Measurements from ENCODE around the gene CGB1. TPM values are rescaled to one million over a fixed set of nuclear protein-coding genes. Genes with fewer than 3 reads are reported as not detected.

CGB1 gene
- total RNA-seq, 2 experiments from 2014 or later, result not detected

DNA sequence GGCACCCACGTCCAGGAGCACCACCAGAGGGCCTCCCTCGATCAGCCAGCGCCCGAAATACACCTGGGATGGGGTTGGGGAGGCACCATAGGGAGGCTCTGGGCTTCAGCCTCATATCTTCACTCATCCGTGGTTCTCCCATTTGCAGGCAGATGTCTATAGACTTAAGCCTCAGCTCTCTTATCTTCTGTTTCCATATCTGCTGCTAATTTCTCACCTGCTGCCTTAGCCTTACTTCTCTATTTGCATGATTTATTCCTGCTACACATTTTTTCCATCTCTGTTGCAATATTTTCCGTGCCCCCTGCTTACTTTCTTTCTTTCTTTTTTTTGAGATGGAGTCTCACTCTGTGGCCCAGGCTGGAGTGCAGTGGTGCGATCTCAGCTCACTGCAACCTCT, 49.4 kb downstream of the CGB1 start:
- Histone ChIP-seq H3K79me2 (ENCODE audit: insufficient read depth, low read depth, low read length) (peaks cover 8% of the 10 kb centered on the region; the same call in 1 of the 2 replicates), H3K4me1 (ENCODE audit: insufficient read depth, low read length, poor library complexity, severe bottlenecking) (peaks cover 9% of the 10 kb centered on the region), H3K27ac (ENCODE audit: low read depth, low read length, poor library complexity, severe bottlenecking) (no peak overlapping the region), H3K36me3 (ENCODE audit: insufficient read depth, low read length) (peaks cover 49% of the 10 kb centered on the region), H3K4me3 (ENCODE audit: low read depth, low read length, poor library complexity, severe bottlenecking) (no peak overlapping the region), H2AFZ (ENCODE audit: low read length) (no peak overlapping the region), H3K4me2 (ENCODE audit: low read length) (no peak overlapping the region), H4K20me1 (ENCODE audit: insufficient read depth, low read length) (no peaks in the 10 kb centered on the region), H3K9me3 (ENCODE audit: low read length) (no peaks in the 10 kb centered on the region), H3K9me2 (ENCODE audit: insufficient read depth, low read length) (no peaks in the 10 kb centered on the region)
- ChIA-PET POLR2A (no interaction called here), CTCF (ENCODE audit: unreplicated experiment) (no interaction called here)
- TF ChIP-seq, protein P1, sequence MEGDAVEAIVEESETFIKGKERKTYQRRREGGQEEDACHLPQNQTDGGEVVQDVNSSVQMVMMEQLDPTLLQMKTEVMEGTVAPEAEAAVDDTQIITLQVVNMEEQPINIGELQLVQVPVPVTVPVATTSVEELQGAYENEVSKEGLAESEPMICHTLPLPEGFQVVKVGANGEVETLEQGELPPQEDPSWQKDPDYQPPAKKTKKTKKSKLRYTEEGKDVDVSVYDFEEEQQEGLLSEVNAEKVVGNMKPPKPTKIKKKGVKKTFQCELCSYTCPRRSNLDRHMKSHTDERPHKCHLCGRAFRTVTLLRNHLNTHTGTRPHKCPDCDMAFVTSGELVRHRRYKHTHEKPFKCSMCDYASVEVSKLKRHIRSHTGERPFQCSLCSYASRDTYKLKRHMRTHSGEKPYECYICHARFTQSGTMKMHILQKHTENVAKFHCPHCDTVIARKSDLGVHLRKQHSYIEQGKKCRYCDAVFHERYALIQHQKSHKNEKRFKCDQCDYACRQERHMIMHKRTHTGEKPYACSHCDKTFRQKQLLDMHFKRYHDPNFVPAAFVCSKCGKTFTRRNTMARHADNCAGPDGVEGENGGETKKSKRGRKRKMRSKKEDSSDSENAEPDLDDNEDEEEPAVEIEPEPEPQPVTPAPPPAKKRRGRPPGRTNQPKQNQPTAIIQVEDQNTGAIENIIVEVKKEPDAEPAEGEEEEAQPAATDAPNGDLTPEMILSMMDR (conservative IDR thresholded peaks at IDR 0.05; ENCODE audit: low read length), result no peak
- no peak for TF ChIP-seq EZH2phosphoT487 (IDR thresholded peaks at IDR 0.05; ENCODE audit: borderline replicate concordance, low read depth, low read length)
- no TSS peak for BruUV-seq (replicated peaks)
- DNase-seq (ENCODE audit: low spot score), result no peak
- intact Hi-C loops (cut with micrococcal nuclease; ENCODE audit: unreplicated experiment), result no loop called here

DNA sequence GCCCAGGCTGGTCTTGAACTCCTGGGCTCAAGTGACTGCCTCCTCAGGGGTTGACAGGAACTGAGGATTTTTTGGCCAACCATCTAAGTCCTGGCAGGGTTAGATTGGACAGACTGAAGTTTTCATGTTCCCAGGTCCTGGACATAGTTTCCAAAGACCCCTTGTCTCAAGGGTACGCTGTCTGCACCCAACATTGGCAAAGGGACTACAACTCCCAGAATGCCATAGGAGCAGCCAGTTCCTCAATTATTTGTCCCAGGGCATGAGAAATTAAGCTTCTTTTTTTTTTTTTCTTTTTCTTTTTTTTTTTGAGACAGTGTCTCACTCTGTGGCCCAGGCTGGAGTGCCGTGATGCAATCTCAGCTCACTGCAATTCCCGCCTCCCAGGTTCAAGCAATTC, 50.5 kb downstream of the CGB1 start:
- Histone ChIP-seq H3K4me1 (ENCODE audit: insufficient read depth, low read length, poor library complexity, severe bottlenecking) (no peaks in the 10 kb centered on the region), H3K9me2 (ENCODE audit: insufficient read depth, low read length) (no peaks in the 10 kb centered on the region), H3K9me3 (ENCODE audit: low read length) (no peaks in the 10 kb centered on the region), H4K20me1 (ENCODE audit: insufficient read depth, low read length) (no peaks in the 10 kb centered on the region), H3K4me2 (ENCODE audit: low read length) (no peak overlapping the region), H3K4me3 (ENCODE audit: low read depth, low read length, poor library complexity, severe bottlenecking) (no peak overlapping the region), H3K27ac (ENCODE audit: low read depth, low read length, poor library complexity, severe bottlenecking) (no peak overlapping the region), H3K79me2 (ENCODE audit: insufficient read depth, low read depth, low read length) (no peaks in the 10 kb centered on the region), H2AFZ (ENCODE audit: low read length) (no peak overlapping the region), H3K36me3 (ENCODE audit: insufficient read depth, low read length) (peaks cover 49% of the 10 kb centered on the region)
- no TSS peak for BruUV-seq (replicated peaks)
- intact Hi-C loops (cut with micrococcal nuclease; ENCODE audit: unreplicated experiment), result no loop called here
- TF ChIP-seq EZH2phosphoT487 (IDR thresholded peaks at IDR 0.05; ENCODE audit: borderline replicate concordance, low read depth, low read length), result no peak
- TF ChIP-seq, protein P1 (conservative IDR thresholded peaks at IDR 0.05; ENCODE audit: low read length), result no peak
- ChIA-PET POLR2A (no interaction called here), CTCF (ENCODE audit: unreplicated experiment) (no interaction called here)
- DNase-seq (ENCODE audit: low spot score), result no peak

GRCh38 chr19:48985711-48986110, 51.0 kb downstream of the CGB1 start:
- Histone ChIP-seq H4K20me1 (ENCODE audit: insufficient read depth, low read length) (no peaks in the 10 kb centered on the region), H3K4me2 (ENCODE audit: low read length) (no peak overlapping the region), H3K9me3 (ENCODE audit: low read length) (no peaks in the 10 kb centered on the region), H2AFZ (ENCODE audit: low read length) (no peak overlapping the region), H3K4me3 (ENCODE audit: low read depth, low read length, poor library complexity, severe bottlenecking) (no peak overlapping the region), H3K9me2 (ENCODE audit: insufficient read depth, low read length) (no peaks in the 10 kb centered on the region), H3K27ac (ENCODE audit: low read depth, low read length, poor library complexity, severe bottlenecking) (no peak overlapping the region), H3K79me2 (ENCODE audit: insufficient read depth, low read depth, low read length) (no peaks in the 10 kb centered on the region), H3K4me1 (ENCODE audit: insufficient read depth, low read length, poor library complexity, severe bottlenecking) (no peaks in the 10 kb centered on the region), H3K36me3 (ENCODE audit: insufficient read depth, low read length) (peaks cover 47% of the 10 kb centered on the region)
- POLR2A ChIA-PET, result no interaction called here
- no peak for TF ChIP-seq EZH2phosphoT487 (IDR thresholded peaks at IDR 0.05; ENCODE audit: borderline replicate concordance, low read depth, low read length)
- TF ChIP-seq, protein P1 (conservative IDR thresholded peaks at IDR 0.05; ENCODE audit: low read length), result no peak
- intact Hi-C loops (cut with micrococcal nuclease; ENCODE audit: unreplicated experiment), result no loop called here
- BruUV-seq (replicated peaks), result no TSS peak
- DNase-seq (ENCODE audit: low spot score), result no peak
- CTCF ChIA-PET (ENCODE audit: unreplicated experiment), result no interaction called here

Small RNAs within 50 kb of the gene (microRNA-seq; reads per million reads assigned to microRNA genes)
- not detected for gene MIR6798 (ENCODE audit: borderline replicate concordance)

Small RNAs within 50 kb of the gene (small RNA-seq; reads per million reads assigned to genes)
- gene MIR6798, result not detected
- gene RN7SL708P, result not detected

Other genes starting within 250 kb of the CGB1 start
- gene BCAT2, start 225.9 kb downstream of the CGB1 start, total RNA-seq (2014; rRNA removed; shearing (Covaris generic)), result 44.5 and 47.2 TPM in 2 replicates
- gene BCAT2, start 225.9 kb downstream of the CGB1 start, total RNA-seq (2022), result 35.9 and 53.0 TPM in 2 replicates
- gene HSD17B14, start 200.4 kb downstream of the CGB1 start, total RNA-seq (2014; rRNA removed; shearing (Covaris generic)), result 4.5 and 4.9 TPM in 2 replicates
- 1.8 and 3.2 TPM in 2 replicates for gene HSD17B14, start 200.4 kb downstream of the CGB1 start, total RNA-seq (2022)
- gene PLEKHA4, start 168.3 kb downstream of the CGB1 start, total RNA-seq (2014; rRNA removed; shearing (Covaris generic)), result 4.7 and 8.4 TPM in 2 replicates
- 8.1 and 8.8 TPM in 2 replicates for gene PLEKHA4, start 168.3 kb downstream of the CGB1 start, total RNA-seq (2022)
- 31.5 and 31.7 TPM in 2 replicates for gene PPP1R15A, start 164.5 kb downstream of the CGB1 start, total RNA-seq (2014; rRNA removed; shearing (Covaris generic))
- gene PPP1R15A, start 164.5 kb downstream of the CGB1 start, total RNA-seq (2022), result 23.4 and 23.8 TPM in 2 replicates
- 0.47 TPM in 1 of 2 replicates, not detected in the other for gene TULP2, start 138.2 kb downstream of the CGB1 start, total RNA-seq (2014; rRNA removed; shearing (Covaris generic))
- gene TULP2, start 138.2 kb downstream of the CGB1 start, total RNA-seq (2022), result 1.6 and 2.9 TPM in 2 replicates
- gene NUCB1, start 136.6 kb downstream of the CGB1 start, total RNA-seq (2014; rRNA removed; shearing (Covaris generic)), result 72.6 and 88.7 TPM in 2 replicates
- gene NUCB1, start 136.6 kb downstream of the CGB1 start, total RNA-seq (2022), result 73.6 and 85.3 TPM in 2 replicates
- gene DHDH, start 103.2 kb downstream of the CGB1 start, total RNA-seq (2014; rRNA removed; shearing (Covaris generic)), result not detected in 2 replicates
- 0.53 TPM in 1 of 2 replicates, not detected in the other for gene DHDH, start 103.2 kb downstream of the CGB1 start, total RNA-seq (2022)
- gene BAX, start 82.0 kb downstream of the CGB1 start, total RNA-seq (2014; rRNA removed; shearing (Covaris generic)), result 94.9 and 95.2 TPM in 2 replicates
- gene BAX, start 82.0 kb downstream of the CGB1 start, total RNA-seq (2022), result 83.9 and 93.7 TPM in 2 replicates
- 562 and 602 TPM in 2 replicates for gene FTL, start 71.6 kb downstream of the CGB1 start, total RNA-seq (2014; rRNA removed; shearing (Covaris generic))
- 438 and 467 TPM in 2 replicates for gene FTL, start 71.6 kb downstream of the CGB1 start, total RNA-seq (2022)
- 12.5 and 20.0 TPM in 2 replicates for gene GYS1, start 43.6 kb downstream of the CGB1 start, total RNA-seq (2014; rRNA removed; shearing (Covaris generic))
- 28.9 and 29.9 TPM in 2 replicates for gene GYS1, start 43.6 kb downstream of the CGB1 start, total RNA-seq (2022)
- 265 and 272 TPM in 2 replicates for gene RUVBL2, start 43.0 kb downstream of the CGB1 start, total RNA-seq (2014; rRNA removed; shearing (Covaris generic))
- gene RUVBL2, start 43.0 kb downstream of the CGB1 start, total RNA-seq (2022), result 125 and 146 TPM in 2 replicates
- 1.1 TPM in 1 of 2 replicates, not detected in the other for gene LHB, start 19.8 kb downstream of the CGB1 start, total RNA-seq (2014; rRNA removed; shearing (Covaris generic))
- gene LHB, start 19.8 kb downstream of the CGB1 start, total RNA-seq (2022), result not detected in 2 replicates
- gene CGB3, start 12.6 kb downstream of the CGB1 start, total RNA-seq (2014; rRNA removed; shearing (Covaris generic)), result not detected in 2 replicates
- not detected in 2 replicates for gene CGB3, start 12.6 kb downstream of the CGB1 start, total RNA-seq (2022)
- not detected in 2 replicates for gene CGB2, start 5.0 kb downstream of the CGB1 start, total RNA-seq (2014; rRNA removed; shearing (Covaris generic))
- gene CGB2, start 5.0 kb downstream of the CGB1 start, total RNA-seq (2022), result not detected in 2 replicates
- not detected in 2 replicates for gene CGB5, start 7.0 kb upstream of the CGB1 start, total RNA-seq (2014; rRNA removed; shearing (Covaris generic))
- not detected in 2 replicates for gene CGB5, start 7.0 kb upstream of the CGB1 start, total RNA-seq (2022)
- not detected in 2 replicates for gene CGB8, start 12.2 kb upstream of the CGB1 start, total RNA-seq (2014; rRNA removed; shearing (Covaris generic))
- gene CGB8, start 12.2 kb upstream of the CGB1 start, total RNA-seq (2022), result not detected in 2 replicates
- gene CGB7, start 20.9 kb upstream of the CGB1 start, total RNA-seq (2014; rRNA removed; shearing (Covaris generic)), result not detected in 2 replicates
- gene CGB7, start 20.9 kb upstream of the CGB1 start, total RNA-seq (2022), result not detected in 2 replicates
- gene NTF4, start 27.9 kb upstream of the CGB1 start, total RNA-seq (2014; rRNA removed; shearing (Covaris generic)), result not detected in 2 replicates
- gene NTF4, start 27.9 kb upstream of the CGB1 start, total RNA-seq (2022), result not detected in 2 replicates
- not detected in 2 replicates for gene KCNA7, start 35.8 kb upstream of the CGB1 start, total RNA-seq (2014; rRNA removed; shearing (Covaris generic))
- not detected in 2 replicates for gene KCNA7, start 35.8 kb upstream of the CGB1 start, total RNA-seq (2022)
- gene SNRNP70, start 48.6 kb upstream of the CGB1 start, total RNA-seq (2014; rRNA removed; shearing (Covaris generic)), result 392 and 446 TPM in 2 replicates
- 181 and 198 TPM in 2 replicates for gene SNRNP70, start 48.6 kb upstream of the CGB1 start, total RNA-seq (2022)
- 5.5 and 14.7 TPM in 2 replicates for gene LIN7B, start 77.5 kb upstream of the CGB1 start, total RNA-seq (2014; rRNA removed; shearing (Covaris generic))
- gene LIN7B, start 77.5 kb upstream of the CGB1 start, total RNA-seq (2022), result 3.6 and 4.8 TPM in 2 replicates
- gene C19orf73, start 82.2 kb upstream of the CGB1 start, total RNA-seq (2014; rRNA removed; shearing (Covaris generic)), result 5.9 and 8.3 TPM in 2 replicates
- 2.5 and 4.4 TPM in 2 replicates for gene C19orf73, start 82.2 kb upstream of the CGB1 start, total RNA-seq (2022)
- gene PPFIA3, start 82.6 kb upstream of the CGB1 start, total RNA-seq (2014; rRNA removed; shearing (Covaris generic)), result 17.1 and 21.2 TPM in 2 replicates
- gene PPFIA3, start 82.6 kb upstream of the CGB1 start, total RNA-seq (2022), result 16.2 and 17.8 TPM in 2 replicates
- not detected in 2 replicates for gene HRC, start 118.5 kb upstream of the CGB1 start, total RNA-seq (2014; rRNA removed; shearing (Covaris generic))
- gene HRC, start 118.5 kb upstream of the CGB1 start, total RNA-seq (2022), result not detected in 2 replicates
- gene TRPM4, start 120.9 kb upstream of the CGB1 start, total RNA-seq (2014; rRNA removed; shearing (Covaris generic)), result 11.6 and 20.9 TPM in 2 replicates
- 36.2 and 44.2 TPM in 2 replicates for gene TRPM4, start 120.9 kb upstream of the CGB1 start, total RNA-seq (2022)

Data from OCI-LY7 (cell line).